HG03565 (cell line): Measurements from ENCODE around the gene EIF4A3.
"Not testable (repeated sequence)": the region's sequence is repeated elsewhere in the genome, so short reads cannot be mapped to it uniquely, and the experiment has no call there.

ENCODE experiments used
- ATAC-seq: cut with Tn5 transposase; IDR thresholded peaks from one replicate; pipeline ENCODE4 v1.9.1; 2021; ENCODE audit warnings: mild to moderate bottlenecking, moderate library complexity; ENCODE audit not compliant: unreplicated experiment

Gene EIF4A3

GRCh38 chr17:80101946-80102663 lies 44.8 kb downstream of the EIF4A3 start:
- ATAC-seq, result peak; percentile 14

DNA sequence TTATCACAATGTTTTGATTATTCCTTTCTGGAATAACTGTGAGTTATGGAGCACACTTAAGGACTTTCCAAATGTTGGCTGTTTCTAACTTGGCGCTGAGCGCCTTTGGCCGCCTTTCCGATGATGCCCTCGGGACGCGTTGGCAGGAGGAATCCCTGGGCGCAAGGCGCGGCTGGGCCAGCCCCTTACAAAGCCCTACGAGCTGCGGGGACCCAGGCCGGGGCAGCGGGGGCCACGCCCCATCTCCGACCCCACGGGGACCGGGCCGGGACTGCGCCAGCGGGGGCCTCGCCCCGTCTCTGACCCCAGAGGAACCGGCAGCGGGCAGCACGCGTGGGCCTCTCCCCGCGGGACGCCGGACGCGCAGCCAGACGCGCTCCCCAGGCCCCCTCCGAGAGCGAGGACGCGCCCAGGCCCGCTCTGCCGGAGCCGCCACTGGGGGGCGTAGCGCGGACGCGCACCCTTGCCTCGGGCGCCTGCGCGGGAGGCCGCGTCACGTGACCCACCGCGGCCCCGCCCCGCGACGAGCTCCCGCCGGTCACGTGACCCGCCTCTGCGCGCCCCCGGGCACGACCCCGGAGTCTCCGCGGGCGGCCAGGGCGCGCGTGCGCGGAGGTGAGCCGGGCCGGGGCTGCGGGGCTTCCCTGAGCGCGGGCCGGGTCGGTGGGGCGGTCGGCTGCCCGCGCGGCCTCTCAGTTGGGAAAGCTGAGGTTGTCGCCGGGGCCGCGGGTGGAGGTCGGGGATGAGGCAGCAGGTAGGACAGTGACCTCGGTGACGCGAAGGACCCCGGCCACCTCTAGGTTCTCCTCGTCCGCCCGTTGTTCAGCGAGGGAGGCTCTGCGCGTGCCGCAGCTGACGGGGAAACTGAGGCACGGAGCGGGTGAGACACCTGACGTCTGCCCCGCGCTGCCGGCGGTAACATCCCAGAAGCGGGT lies 45.6 kb downstream of the EIF4A3 start, which contains the start of gene GAA:
Gene GAA, plus strand, starts transcription at position 571 of the 935 bp plus-strand sequence. CDS start 3,006 bp downstream, outside the sequence.
- ATAC-seq, result peak; percentile 59

DNA sequence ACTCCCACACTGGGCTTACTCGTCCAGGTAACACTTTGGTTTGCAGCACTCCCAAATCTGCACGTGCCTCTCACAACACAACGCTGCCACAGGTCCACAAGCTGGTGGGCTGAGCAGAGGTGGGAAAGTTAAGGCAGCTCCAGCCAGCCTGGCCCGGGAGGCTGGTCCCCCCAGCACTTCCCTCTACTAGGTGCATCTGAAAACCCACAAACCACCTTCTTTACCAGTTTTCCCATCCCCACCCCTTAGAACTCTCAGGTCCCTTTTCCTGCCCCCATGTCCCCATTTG lies 46.9 kb downstream of the EIF4A3 start:
- no peak for ATAC-seq

DNA sequence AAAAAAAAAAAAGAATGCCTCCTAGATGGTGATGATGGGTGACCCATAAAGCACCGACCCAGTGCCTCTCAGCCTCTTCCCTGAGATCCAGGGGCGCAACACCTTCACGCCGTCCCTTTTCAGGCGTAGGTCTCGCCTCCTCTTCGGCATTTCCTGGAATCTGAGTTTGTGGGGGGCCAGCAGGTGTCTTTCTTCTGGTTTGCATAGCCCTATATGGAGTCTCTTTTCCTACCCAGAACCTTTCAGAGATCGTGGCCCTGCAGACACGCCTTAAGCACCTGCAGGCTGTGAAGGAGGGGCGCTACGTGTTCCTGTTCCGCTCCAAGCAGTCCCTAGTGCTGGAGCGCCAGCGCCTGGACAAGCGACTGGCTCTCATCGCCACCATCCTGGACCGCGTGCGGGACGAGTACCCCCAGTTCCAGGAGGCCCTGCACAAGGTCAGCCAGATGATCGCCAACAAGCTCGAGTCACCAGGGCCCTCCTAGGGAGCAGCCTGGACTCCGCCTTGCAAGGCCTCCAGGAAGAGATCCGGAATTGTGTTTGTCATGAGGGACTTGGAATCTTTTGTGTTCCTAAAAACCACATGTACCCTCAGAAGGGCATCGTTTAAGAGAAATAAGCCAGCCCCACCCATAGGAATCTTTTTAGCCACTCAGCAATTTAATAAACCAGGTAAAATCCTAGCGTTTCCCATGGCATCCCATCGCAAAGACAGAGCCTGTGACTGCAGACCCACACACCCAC lies 47.5 kb downstream of the EIF4A3 start:
- no peak for ATAC-seq

GRCh38 chr17:80097844-80098691 lies 48.9 kb downstream of the EIF4A3 start:
- ATAC-seq, result no peak

DNA sequence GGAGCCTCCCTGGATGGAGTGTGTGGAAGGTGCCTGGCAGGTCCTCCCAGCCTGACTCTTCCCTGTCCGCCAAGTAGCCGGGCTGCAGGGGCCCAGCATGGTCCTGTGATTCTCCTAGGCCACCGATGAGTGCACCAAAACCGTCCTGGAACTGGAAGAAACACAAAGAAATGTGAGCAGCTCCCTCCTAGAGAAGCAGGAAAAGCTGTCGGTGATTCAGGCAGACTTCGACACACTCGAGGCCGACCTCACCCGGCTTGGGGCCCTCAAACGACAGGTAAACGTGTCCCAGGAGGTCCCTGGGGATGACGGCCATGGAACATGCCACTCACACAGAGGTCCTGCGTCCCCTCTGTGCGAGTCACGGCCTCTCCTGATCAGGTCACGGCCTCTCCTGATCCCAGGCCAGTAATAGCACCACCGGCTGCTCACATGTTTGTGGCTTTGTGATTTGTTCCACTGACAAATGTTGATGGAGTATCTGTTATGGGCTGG lies 49.8 kb downstream of the EIF4A3 start:
- ATAC-seq, result no peak

DNA sequence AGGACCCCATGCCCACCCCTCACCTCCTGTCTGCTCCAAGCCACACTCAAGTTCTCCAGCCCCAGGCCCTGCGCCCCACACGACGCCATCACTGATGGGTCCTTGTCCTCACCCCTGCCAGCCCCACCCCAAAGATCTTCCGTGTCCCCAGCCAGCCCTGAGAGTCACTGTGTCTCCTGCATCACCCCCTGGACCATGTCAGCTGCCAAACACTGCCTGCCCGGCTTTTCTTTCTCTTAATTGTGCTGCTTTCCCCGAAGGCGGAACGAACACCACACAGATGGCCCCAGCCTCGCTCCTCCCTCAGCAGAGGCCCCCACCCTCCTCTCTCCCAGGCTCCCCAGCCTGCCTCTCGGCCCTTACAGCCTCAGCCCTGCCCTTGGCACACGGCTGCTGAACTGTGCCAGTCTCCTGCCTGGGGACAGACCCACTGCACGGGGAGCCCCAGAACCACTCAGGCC lies 50.3 kb downstream of the EIF4A3 start:
- ATAC-seq, result no peak

- no peak for ATAC-seq
Observed at GRCh38 chr17:80095844-80096475, 51.0 kb downstream of the EIF4A3 start.

GRCh38 chr17:80095038-80095843 lies 51.7 kb downstream of the EIF4A3 start:
- ATAC-seq, result no peak

DNA sequence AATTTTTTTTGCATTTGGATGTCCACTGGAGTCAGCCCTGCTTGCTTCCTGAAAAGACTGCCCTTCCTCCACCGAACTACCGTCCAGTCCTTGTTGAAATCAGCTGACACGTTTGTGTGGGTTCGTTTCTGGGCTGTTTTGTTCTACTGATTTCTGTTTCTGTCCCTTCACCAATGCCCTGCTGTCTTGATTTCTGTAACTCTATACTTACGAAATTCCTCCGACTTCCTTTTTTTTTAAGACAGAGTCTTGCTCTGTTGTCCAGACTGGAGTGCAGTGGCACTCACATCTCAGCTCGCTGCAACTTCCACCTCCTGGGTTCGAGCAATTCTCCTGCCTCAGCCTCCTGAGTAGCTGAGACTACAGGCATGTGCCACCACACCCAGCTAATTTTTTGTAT lies 54.0 kb downstream of the EIF4A3 start:
- no peak for ATAC-seq

GRCh38 chr17:80091376-80091775 lies 55.6 kb downstream of the EIF4A3 start:
- no peak for ATAC-seq

GRCh38 chr17:80090164-80090563 lies 56.8 kb downstream of the EIF4A3 start:
- ATAC-seq, result not testable (repeated sequence)

- ATAC-seq, result no peak
Observed at GRCh38 chr17:80089762-80090161, 57.2 kb downstream of the EIF4A3 start.

DNA sequence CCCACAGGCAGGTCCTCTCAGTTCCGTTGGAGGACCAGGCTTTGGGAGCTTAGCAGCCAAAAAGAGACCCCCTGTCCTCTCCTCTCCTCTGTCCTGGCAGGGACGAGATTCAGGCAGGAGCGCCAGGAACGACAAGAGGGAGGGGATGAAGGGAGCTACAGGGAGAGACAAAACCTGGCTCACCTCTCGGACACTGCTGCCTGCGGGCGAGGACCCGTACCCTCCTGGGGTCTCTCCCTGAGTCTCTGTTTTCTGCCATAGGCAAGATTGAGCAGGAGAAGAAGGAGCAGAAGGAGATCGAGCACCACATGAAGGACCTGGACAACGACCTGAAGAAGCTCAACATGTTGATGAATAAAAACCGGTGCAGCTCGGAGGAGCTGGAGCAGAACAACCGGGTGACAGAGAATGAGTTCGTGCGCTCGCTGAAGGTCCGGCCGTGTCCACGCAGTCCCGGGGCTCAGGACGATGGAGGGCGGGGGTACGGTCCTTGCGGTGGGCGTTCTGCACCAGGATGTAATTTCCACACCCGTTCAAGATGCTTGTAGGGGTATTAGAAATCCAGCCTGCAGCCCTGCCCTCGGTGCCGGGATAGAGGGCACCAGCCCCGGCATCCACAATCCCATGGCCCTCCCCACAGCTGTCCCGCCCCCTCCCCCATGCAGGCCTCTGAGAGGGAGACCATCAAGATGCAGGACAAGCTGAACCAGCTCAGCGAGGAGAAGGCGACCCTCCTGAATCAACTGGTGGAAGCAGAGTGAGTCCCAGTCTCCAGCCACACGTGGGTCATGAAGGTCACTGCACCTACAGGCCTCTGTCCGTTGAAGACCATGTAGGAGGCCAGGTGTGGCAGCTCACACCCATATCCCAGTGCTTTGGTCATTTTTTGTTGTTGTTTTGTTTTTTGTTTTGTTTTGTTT lies 59.3 kb downstream of the EIF4A3 start:
- no peak for ATAC-seq

DNA sequence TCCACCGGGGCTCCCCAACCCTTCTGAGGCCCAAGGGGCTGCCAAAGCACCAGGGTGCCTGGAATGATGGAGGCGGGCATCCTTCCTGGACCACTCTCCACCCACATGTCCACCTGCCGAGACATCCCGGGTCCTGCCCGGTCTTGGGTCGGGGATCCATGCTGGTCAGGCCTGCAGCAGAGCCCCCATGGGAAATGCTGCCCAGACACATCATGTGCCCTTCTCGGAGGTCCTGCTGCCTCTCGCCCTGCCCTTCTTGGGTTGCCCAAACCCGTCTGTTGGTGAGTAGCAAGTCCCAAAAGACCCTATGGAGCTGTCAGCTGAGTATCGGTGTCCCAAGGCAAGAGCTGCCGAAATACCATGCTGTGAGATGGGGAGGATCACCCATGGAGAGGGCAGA lies 60.3 kb downstream of the EIF4A3 start:
- no peak for ATAC-seq

- no peak for ATAC-seq
Observed at GRCh38 chr17:80086081-80086480, 60.8 kb downstream of the EIF4A3 start.

GRCh38 chr17:80084773-80085172 lies 62.2 kb downstream of the EIF4A3 start:
- ATAC-seq, result no peak
